ENCODE data around the gene ZNF324. TPM values are rescaled to one million over a fixed set of nuclear protein-coding genes. Genes with fewer than 3 reads are reported as not detected.

The ZNF324 gene
- polyA plus RNA-seq, 1 donor (not counting 4 experiments of a cell fraction or from before 2014, with no cell fraction given) = 5.0 TPM

- H3K4me3 ChIP-seq (ENCODE audit: control insufficient read depth in 2 of 3, extremely low read depth in 1 of 3, insufficient read depth in 2 of 3, low read depth in 1 of 3, low read length in 3 of 3) = no peak within 1 kb of the TSS
- H3K27ac ChIP-seq (ENCODE audit: control insufficient read depth, insufficient read depth, low read length) = no peak within 1 kb of the TSS
- DNase-seq (ENCODE audit: low read depth, low spot score) (no peak), FAIRE-seq (no peak)
- no peaks in the 10 kb centered on the region for H3K9me3 ChIP-seq (ENCODE audit: control insufficient read depth, low read depth, low read length)
- H3K27me3 ChIP-seq (ENCODE audit: control insufficient read depth, extremely low read depth, insufficient read depth, low read length) = no peaks in the 10 kb centered on the region
- no peak within 1 kb of the TSS for H3K4me2 ChIP-seq (ENCODE audit: control insufficient read depth, extremely low read depth, insufficient read depth, low read depth, low read length)
- no peaks in the 10 kb centered on the region for H3K9me1 ChIP-seq (ENCODE audit: control insufficient read depth, extremely low read depth, insufficient read depth, low read length)
- peaks cover 21% of the 10 kb centered on the region for H3K79me2 ChIP-seq (ENCODE audit: control insufficient read depth, insufficient read depth, low read length)
- H3K36me3 ChIP-seq (ENCODE audit: control insufficient read depth in 2 of 2, extremely low read depth in 1 of 2, insufficient read depth in 2 of 2, low read length in 2 of 2) = peaks cover 0 to 8% of the 10 kb centered on the region in 2 experiments
- dilution Hi-C loops (cut with MboI; ENCODE audit: extremely low pct_ligation_motif_present, low sequenced_read_pairs) = no loop called here
- H3K4me1 ChIP-seq (ENCODE audit: control insufficient read depth, extremely low read depth, insufficient read depth, low read length) = peaks cover 6% of the 10 kb centered on the region
- H2AFZ ChIP-seq (ENCODE audit: control insufficient read depth, low read length) = no peak within 1 kb of the TSS
- TF ChIP-seq EZH2 (IDR thresholded peaks at IDR 0.05; ENCODE audit: low read length) (no peak), CTCF (optimal IDR thresholded peaks at IDR 0.05 in 1 of 3, IDR thresholded peaks at IDR 0.05 in 1 of 3, conservative IDR thresholded peaks at IDR 0.05 in 1 of 3; ENCODE audit: extremely low read depth in 1 of 3, insufficient read depth in 2 of 3, low read length in 3 of 3) (no peak)
- H3K9ac ChIP-seq (ENCODE audit: control insufficient read depth, extremely low read depth, insufficient read depth, low read length) = no peak within 1 kb of the TSS
- no peaks in the 10 kb centered on the region for H4K20me1 ChIP-seq (ENCODE audit: control insufficient read depth, extremely low read depth, insufficient read depth, low read length)
These were observed 44.7 kb downstream of the ZNF324 start, which contains the start of gene SLC27A5 for GRCh38 chr19:58511353-58512208. SLC27A5 (minus strand) TSS chr19:58511992; CDS start chr19:58511955, 37 bp downstream.

DNA sequence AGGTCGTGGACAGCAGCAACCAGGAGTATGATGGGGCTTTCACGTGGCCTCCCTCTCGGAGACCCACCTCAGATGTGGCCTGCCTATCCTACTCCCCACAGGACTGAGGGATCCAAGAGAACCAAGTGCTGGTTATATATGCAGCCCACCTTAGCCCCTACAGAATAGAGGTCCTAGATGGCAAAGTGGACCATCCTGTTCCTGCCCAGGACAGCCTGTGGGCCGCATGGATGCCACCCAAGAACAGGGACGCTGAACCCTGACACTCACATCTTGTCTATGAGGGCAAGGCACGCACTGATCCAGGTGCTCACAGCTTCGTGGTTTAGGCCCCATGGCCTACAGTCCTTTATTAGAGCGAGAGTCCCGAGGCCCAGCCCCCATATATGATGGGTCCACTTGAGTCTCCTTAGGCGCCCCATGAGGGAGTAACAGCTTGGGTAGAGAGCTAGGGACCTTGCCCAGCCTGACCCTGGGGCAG is 46.4 kb downstream of the ZNF324 start:
- Histone ChIP-seq H3K79me2 (ENCODE audit: control insufficient read depth, insufficient read depth, low read length) (peaks cover 38% of the 10 kb centered on the region), H3K9ac (ENCODE audit: control insufficient read depth, extremely low read depth, insufficient read depth, low read length) (no peak overlapping the region), H3K9me3 (ENCODE audit: control insufficient read depth, low read depth, low read length) (no peaks in the 10 kb centered on the region), H3K27ac (ENCODE audit: control insufficient read depth, insufficient read depth, low read length) (peak overlapping the region; percentile 43), H3K4me1 (ENCODE audit: control insufficient read depth, extremely low read depth, insufficient read depth, low read length) (peaks cover 10% of the 10 kb centered on the region), H4K20me1 (ENCODE audit: control insufficient read depth, extremely low read depth, insufficient read depth, low read length) (no peaks in the 10 kb centered on the region), H3K4me3 (ENCODE audit: control insufficient read depth in 2 of 3, extremely low read depth in 1 of 3, insufficient read depth in 2 of 3, low read depth in 1 of 3, low read length in 3 of 3) (no peak overlapping the region), H3K9me1 (ENCODE audit: control insufficient read depth, extremely low read depth, insufficient read depth, low read length) (no peaks in the 10 kb centered on the region), H3K4me2 (ENCODE audit: control insufficient read depth, extremely low read depth, insufficient read depth, low read depth, low read length) (peak overlapping the region; percentile 66), H2AFZ (ENCODE audit: control insufficient read depth, low read length) (no peak overlapping the region), H3K36me3 (ENCODE audit: control insufficient read depth in 2 of 2, extremely low read depth in 1 of 2, insufficient read depth in 2 of 2, low read length in 2 of 2) (peaks cover 5 to 12% of the 10 kb centered on the region in 2 experiments), H3K27me3 (ENCODE audit: control insufficient read depth, extremely low read depth, insufficient read depth, low read length) (no peaks in the 10 kb centered on the region)
- dilution Hi-C loops (cut with MboI; ENCODE audit: extremely low pct_ligation_motif_present, low sequenced_read_pairs) = no loop called here
- no peak for TF ChIP-seq EZH2 (IDR thresholded peaks at IDR 0.05; ENCODE audit: low read length)
- no peak for TF ChIP-seq CTCF (optimal IDR thresholded peaks at IDR 0.05 in 1 of 3, IDR thresholded peaks at IDR 0.05 in 1 of 3, conservative IDR thresholded peaks at IDR 0.05 in 1 of 3; ENCODE audit: extremely low read depth in 1 of 3, insufficient read depth in 2 of 3, low read length in 3 of 3)
- DNase-seq (ENCODE audit: low read depth, low spot score) = no peak
- no peak for FAIRE-seq
